GM18498 (cell line): Measurements from ENCODE around the gene DLL4.

Experiments
- ATAC-seq: cut with Tn5 transposase; IDR thresholded peaks from one replicate; pipeline ENCODE4 v1.9.1; 2021; ENCODE audit warnings: mild to moderate bottlenecking, moderate library complexity; ENCODE audit not compliant: unreplicated experiment

DLL4 gene

GRCh38 chr15:40906091-40906990 is 22.8 kb upstream of the DLL4 start:
- peak; percentile 65 for ATAC-seq

GRCh38 chr15:40906991-40907802 is 21.9 kb upstream of the DLL4 start:
- peak; percentile 15 for ATAC-seq

- ATAC-seq, result no peak
Observed at GRCh38 chr15:40908095-40908494, 21.0 kb upstream of the DLL4 start.

GRCh38 chr15:40909662-40910630 is 19.2 kb upstream of the DLL4 start:
- ATAC-seq, result no peak

- no peak for ATAC-seq
Observed at GRCh38 chr15:40911141-40911540, 18.0 kb upstream of the DLL4 start.

GRCh38 chr15:40911693-40912092 is 17.4 kb upstream of the DLL4 start:
- no peak for ATAC-seq

GRCh38 chr15:40912478-40912877 is 16.7 kb upstream of the DLL4 start:
- no peak for ATAC-seq

GRCh38 chr15:40914013-40914412 is 15.1 kb upstream of the DLL4 start:
- no peak for ATAC-seq

- ATAC-seq, result no peak
Observed at GRCh38 chr15:40914486-40914885, 14.7 kb upstream of the DLL4 start.

- no peak for ATAC-seq
Observed at GRCh38 chr15:40915116-40915661, 14.0 kb upstream of the DLL4 start.

GRCh38 chr15:40915679-40916078 is 13.5 kb upstream of the DLL4 start:
- no peak for ATAC-seq

GRCh38 chr15:40917585-40917984 is 11.6 kb upstream of the DLL4 start:
- ATAC-seq, result no peak

- ATAC-seq, result no peak
Observed at GRCh38 chr15:40918146-40918798, 10.9 kb upstream of the DLL4 start.

GRCh38 chr15:40918799-40919392 is 10.2 kb upstream of the DLL4 start:
- no peak for ATAC-seq

GRCh38 chr15:40921949-40922607 is 7.1 kb upstream of the DLL4 start:
- no peak for ATAC-seq

- ATAC-seq, result no peak
Observed at GRCh38 chr15:40922608-40923005, 6.5 kb upstream of the DLL4 start.

- no peak for ATAC-seq
Observed at GRCh38 chr15:40923551-40923950, 5.6 kb upstream of the DLL4 start.

- no peak for ATAC-seq
Observed at GRCh38 chr15:40925495-40925862, 3.7 kb upstream of the DLL4 start.
